Hematopoietic multipotent progenitor cell treated with erythropoietin and hydrocortisone succinate and interleukin-3 and kit ligand, for 8 days (in vitro differentiated cells): ENCODE results near the gene EGFL8.
"Not testable (repeated sequence)": the region's sequence is repeated elsewhere in the genome, so short reads cannot be mapped to it uniquely, and the experiment has no call there.

ENCODE experiments used
- DNase-seq: peaks from one replicate; pipeline ENCODE4 v3.0.0-alpha.2; 2015

Gene EGFL8

GRCh38 chr6:32198345-32198696 is 33.9 kb downstream of the EGFL8 start:
- no peak for DNase-seq

- no peak for DNase-seq
These were observed 34.5 kb downstream of the EGFL8 start for GRCh38 chr6:32198866-32199265.

- DNase-seq: no peak
These were observed 36.5 kb downstream of the EGFL8 start for GRCh38 chr6:32200711-32201475.

GRCh38 chr6:32202186-32202585 is 37.8 kb downstream of the EGFL8 start:
- DNase-seq: no peak

GRCh38 chr6:32203426-32204267 is 39.3 kb downstream of the EGFL8 start:
- DNase-seq: no peak

GRCh38 chr6:32204268-32204715 is 39.9 kb downstream of the EGFL8 start:
- no peak for DNase-seq

GRCh38 chr6:32208996-32209395 is 44.6 kb downstream of the EGFL8 start:
- DNase-seq: no peak

GRCh38 chr6:32210191-32210601 is 45.8 kb downstream of the EGFL8 start:
- DNase-seq: no peak

- not testable (repeated sequence) for DNase-seq
These were observed 47.0 kb downstream of the EGFL8 start for GRCh38 chr6:32211432-32211831.

GRCh38 chr6:32212076-32212760 is 47.8 kb downstream of the EGFL8 start:
- no peak for DNase-seq

GRCh38 chr6:32213649-32214048 is 49.3 kb downstream of the EGFL8 start:
- DNase-seq: no peak

GRCh38 chr6:32214126-32214525 is 49.7 kb downstream of the EGFL8 start:
- no peak for DNase-seq

GRCh38 chr6:32215617-32216016 is 51.2 kb downstream of the EGFL8 start:
- DNase-seq: no peak

- peak; percentile 65 for DNase-seq
These were observed 51.9 kb downstream of the EGFL8 start for GRCh38 chr6:32216285-32216684.

GRCh38 chr6:32216998-32217397 is 52.6 kb downstream of the EGFL8 start:
- no peak for DNase-seq
